ENCODE results near the gene RNF7.
"Not testable (repeated sequence)": the region's sequence is repeated elsewhere in the genome, so short reads cannot be mapped to it uniquely, and the experiment has no call there.

RNF7 gene

DNA sequence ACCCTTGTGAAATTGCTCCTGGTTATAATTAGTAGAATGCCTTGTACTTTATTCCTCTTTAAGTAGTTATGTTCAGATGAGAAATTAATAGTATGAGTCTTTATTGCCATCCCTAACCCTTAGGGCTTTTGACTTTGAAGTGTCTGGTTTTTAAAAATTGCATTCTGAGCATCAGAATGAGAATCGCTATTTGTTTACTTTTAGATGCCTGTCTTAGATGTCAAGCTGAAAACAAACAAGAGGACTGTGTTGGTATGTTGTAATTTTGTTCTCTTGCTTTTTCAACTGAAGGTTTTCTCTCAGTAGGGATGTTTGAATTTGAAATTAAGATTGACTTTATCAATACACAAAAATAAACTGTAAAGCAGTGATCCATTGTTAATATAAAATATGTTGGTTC is 5.2 kb downstream of the RNF7 start:
- no peak for DNase-seq (ENCODE audit: low read depth)
- H3K4me3 ChIP-seq (ENCODE audit: low read length), result no peak overlapping the region
- TF ChIP-seq, protein P1, sequence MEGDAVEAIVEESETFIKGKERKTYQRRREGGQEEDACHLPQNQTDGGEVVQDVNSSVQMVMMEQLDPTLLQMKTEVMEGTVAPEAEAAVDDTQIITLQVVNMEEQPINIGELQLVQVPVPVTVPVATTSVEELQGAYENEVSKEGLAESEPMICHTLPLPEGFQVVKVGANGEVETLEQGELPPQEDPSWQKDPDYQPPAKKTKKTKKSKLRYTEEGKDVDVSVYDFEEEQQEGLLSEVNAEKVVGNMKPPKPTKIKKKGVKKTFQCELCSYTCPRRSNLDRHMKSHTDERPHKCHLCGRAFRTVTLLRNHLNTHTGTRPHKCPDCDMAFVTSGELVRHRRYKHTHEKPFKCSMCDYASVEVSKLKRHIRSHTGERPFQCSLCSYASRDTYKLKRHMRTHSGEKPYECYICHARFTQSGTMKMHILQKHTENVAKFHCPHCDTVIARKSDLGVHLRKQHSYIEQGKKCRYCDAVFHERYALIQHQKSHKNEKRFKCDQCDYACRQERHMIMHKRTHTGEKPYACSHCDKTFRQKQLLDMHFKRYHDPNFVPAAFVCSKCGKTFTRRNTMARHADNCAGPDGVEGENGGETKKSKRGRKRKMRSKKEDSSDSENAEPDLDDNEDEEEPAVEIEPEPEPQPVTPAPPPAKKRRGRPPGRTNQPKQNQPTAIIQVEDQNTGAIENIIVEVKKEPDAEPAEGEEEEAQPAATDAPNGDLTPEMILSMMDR (IDR thresholded peaks at IDR 0.05; ENCODE audit: insufficient read depth, low read depth, low read length, missing control alignments), result no peak

GRCh38 chr3:141746962-141747361 is 8.9 kb downstream of the RNF7 start:
- no peak overlapping the region for H3K4me3 ChIP-seq (ENCODE audit: low read length)
- TF ChIP-seq, protein P1 (IDR thresholded peaks at IDR 0.05; ENCODE audit: insufficient read depth, low read depth, low read length, missing control alignments), result no peak
- DNase-seq (ENCODE audit: low read depth), result no peak

DNA sequence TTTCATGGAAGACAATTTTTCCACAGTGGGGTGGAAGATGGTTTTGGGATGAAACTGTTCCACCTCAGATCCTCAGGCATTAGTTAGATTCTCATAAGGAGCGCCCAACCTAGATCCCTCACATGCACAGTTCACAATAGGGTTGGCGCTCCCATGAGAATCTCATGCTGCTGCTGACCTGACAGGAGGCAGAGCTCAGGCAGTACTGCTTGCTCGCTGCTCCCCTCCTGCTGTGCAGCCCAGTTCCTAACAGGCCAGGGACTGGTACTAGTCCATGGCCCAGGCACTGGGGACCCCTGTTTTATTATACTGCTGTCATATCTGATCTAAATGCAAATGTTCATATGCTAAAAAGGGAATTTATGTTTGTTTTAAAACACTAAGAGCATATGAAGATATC is 15.3 kb downstream of the RNF7 start:
- TF ChIP-seq, protein P1 (IDR thresholded peaks at IDR 0.05; ENCODE audit: insufficient read depth, low read depth, low read length, missing control alignments), result no peak
- no peak overlapping the region for H3K4me3 ChIP-seq (ENCODE audit: low read length)
- DNase-seq (ENCODE audit: low read depth), result no peak

DNA sequence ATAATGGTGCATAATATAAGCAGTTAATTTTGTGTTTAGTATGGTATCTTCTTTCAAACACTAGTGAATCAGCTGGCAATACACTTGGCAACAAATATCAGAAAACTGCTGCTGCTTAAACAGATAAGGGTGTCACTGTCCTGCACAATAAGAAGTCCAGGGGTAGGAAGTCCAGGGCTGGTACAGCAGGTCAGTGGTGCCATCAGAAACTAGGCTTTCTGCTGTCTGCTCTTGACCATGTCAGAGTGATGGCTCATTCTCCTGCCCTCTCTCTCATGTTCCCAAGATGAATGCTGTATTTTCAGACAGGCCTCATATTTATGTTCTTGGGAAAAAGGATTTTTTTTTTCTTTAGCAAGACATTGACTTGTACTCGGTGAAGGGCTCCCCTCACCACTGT is 15.9 kb downstream of the RNF7 start:
- DNase-seq (ENCODE audit: low read depth), result no peak
- H3K4me3 ChIP-seq (ENCODE audit: low read length), result no peak overlapping the region
- TF ChIP-seq, protein P1 (IDR thresholded peaks at IDR 0.05; ENCODE audit: insufficient read depth, low read depth, low read length, missing control alignments), result no peak

- not testable (repeated sequence) for DNase-seq (ENCODE audit: low read depth); H3K4me3 ChIP-seq (ENCODE audit: low read length)
Observed at GRCh38 chr3:141762552-141762951, 24.5 kb downstream of the RNF7 start.

DNA sequence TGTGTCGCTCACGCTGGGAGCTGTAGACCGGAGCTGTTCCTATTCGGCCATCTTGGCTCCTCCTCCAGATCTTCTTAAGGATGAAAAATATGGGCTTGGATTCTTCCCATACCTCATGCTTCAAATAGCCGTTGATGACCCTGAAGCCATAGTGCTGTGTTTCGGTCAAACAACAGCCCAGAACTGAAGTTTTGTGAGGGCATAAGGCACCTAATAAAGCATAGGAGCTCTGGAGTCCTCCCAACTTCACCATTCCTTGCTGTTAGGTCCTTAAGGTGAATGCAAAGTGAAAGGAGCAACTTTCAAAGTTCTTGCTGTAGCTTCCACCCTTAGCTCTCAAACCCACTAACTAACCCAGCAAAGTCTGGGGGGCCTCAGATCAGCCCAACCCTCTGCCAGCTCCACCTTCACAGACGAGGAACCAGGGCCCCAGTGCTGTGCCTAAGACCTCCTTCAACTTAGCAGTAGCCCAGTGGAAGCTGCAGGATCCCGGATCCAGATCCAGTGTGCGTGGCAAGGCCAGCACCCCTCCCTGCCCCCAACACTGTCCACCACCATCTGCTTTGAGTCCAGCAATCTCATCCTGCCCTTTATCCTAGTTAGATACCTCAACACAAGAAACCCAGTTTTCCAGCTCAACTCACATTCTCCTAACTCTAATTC is 25.1 kb downstream of the RNF7 start, which contains the start of gene GRK7:
GRK7 (plus strand) TSS at position 321 of the 663 bp plus-strand sequence. CDS start 14,877 bp downstream, outside the sequence.
- TF ChIP-seq, protein P1 (IDR thresholded peaks at IDR 0.05; ENCODE audit: insufficient read depth, low read depth, low read length, missing control alignments), result no peak
- DNase-seq (ENCODE audit: low read depth), result no peak
- H3K4me3 ChIP-seq (ENCODE audit: low read length), result no peak within 1 kb of the TSS

DNA sequence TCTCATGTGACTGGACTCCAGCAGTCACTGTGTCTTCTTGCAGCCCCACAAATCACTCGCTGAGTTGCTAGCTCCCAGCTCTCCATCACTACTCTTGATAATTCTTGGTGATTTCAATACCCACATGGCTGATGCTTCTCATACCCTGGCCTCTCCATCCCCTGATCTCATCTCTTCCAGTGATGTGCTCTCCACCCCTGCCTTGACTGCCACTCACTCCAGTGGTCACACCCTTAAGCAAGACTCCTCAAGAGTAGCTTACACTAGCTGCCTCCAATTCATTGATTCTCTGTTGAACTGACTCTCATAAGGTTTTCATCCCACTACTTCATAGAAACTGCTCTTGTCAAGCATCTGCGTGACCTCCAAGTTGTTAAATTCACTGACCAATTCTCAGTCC is 25.9 kb downstream of the RNF7 start:
- no peak for DNase-seq (ENCODE audit: low read depth)
- TF ChIP-seq, protein P1 (IDR thresholded peaks at IDR 0.05; ENCODE audit: insufficient read depth, low read depth, low read length, missing control alignments), result no peak
- no peak overlapping the region for H3K4me3 ChIP-seq (ENCODE audit: low read length)

Measured in epithelial cell of esophagus (primary cell).